SK-N-SH (cell line): ENCODE results near the gene CALML3. TPM values are rescaled to one million over a fixed set of nuclear protein-coding genes. Genes with fewer than 3 reads are reported as not detected.

ENCODE experiments used
- CTCF ChIA-PET: fragments of 300-600, 350-600 bp; formaldehyde crosslinking; extraction: SDS; loops from one replicate; lab custom pipeline; 2021; lab: Yijun Ruan, JAX
- POLR2A ChIA-PET: fragments of 350-600 bp; sonication (Branson Sonifier 250); formaldehyde crosslinking; extraction: SDS; loops from one replicate; lab custom pipeline; 2020; ENCODE audit warnings: antibody characterized with exemption, inconsistent platforms; lab: Yijun Ruan, JAX
- DNase-seq: peaks from one replicate; pipeline ENCODE4 v3.0.0; 2012
- H2AFZ ChIP-seq: fragments of 200-600 bp; sonication (generic); 2 replicates; pipeline ENCODE4 v1.8.1; 2016; ENCODE audit warnings: antibody characterized with exemption, mild to moderate bottlenecking, low read depth
- H3F3A ChIP-seq: fragments of 200-600 bp; sonication (generic); replicated peaks from 2 replicates; pipeline ENCODE3; 2016; ENCODE audit warnings: antibody characterized with exemption, mild to moderate bottlenecking; ENCODE audit not compliant: insufficient read depth
- H3K27ac ChIP-seq, 2 experiments: fragments of 200-500 bp in 1 of 2; fragments of 200-600 bp in 1 of 2; sonication (Bioruptor generic) in 1 of 2; sonication (generic), shearing (Covaris generic) in 1 of 2; 2 replicates each; pipeline versions ENCODE4 v1.5.1 to v1.6.1; 2014 to 2016; ENCODE audit warnings: low read depth in 2 of 2, inconsistent platforms in 1 of 2, low read length in 1 of 2, mild to moderate bottlenecking in 1 of 2, mixed read lengths in 1 of 2
- H3K27me3 ChIP-seq: fragments of 200-600 bp; sonication (generic), shearing (Covaris generic); 2 replicates; pipeline ENCODE4 v1.6.1; 2016; ENCODE audit warnings: mixed run types; ENCODE audit not compliant: insufficient read depth
- H3K36me3 ChIP-seq, 2 experiments: fragments of 200-500 bp in 1 of 2; fragments of 200-600 bp in 1 of 2; sonication (Bioruptor generic) in 1 of 2; sonication (generic) in 1 of 2; replicated peaks in 1 of 2; 2 replicates each; pipeline versions ENCODE3 to v1.5.1; 2014 to 2016; ENCODE audit warnings: low read length in 1 of 2, mild to moderate bottlenecking in 1 of 2; ENCODE audit not compliant: insufficient read depth in 2 of 2, control insufficient read depth in 1 of 2
- H3K4me1 ChIP-seq, 2 experiments: fragments of 200-500 bp in 1 of 2; fragments of 200-600 bp in 1 of 2; sonication (Bioruptor generic) in 1 of 2; sonication (generic), shearing (Covaris generic) in 1 of 2; 2 replicates each; pipeline versions ENCODE4 v1.5.1 to v1.6.1; 2014 to 2016; ENCODE audit warnings: low read depth in 1 of 2, low read length in 1 of 2, mixed run types in 1 of 2; ENCODE audit not compliant: insufficient read depth in 2 of 2, control insufficient read depth in 1 of 2
- H3K4me2 ChIP-seq: fragments of 200-600 bp; sonication (generic), shearing (Covaris generic); 2 replicates; pipeline ENCODE4 v1.6.1; 2017; ENCODE audit warnings: mixed run types
- H3K4me3 ChIP-seq, 2 experiments: fragments of 200-500 bp in 1 of 2; fragments of 200-600 bp in 1 of 2; sonication (Bioruptor generic) in 1 of 2; sonication (generic), shearing (Covaris generic) in 1 of 2; 2 replicates each; pipeline versions ENCODE4 v1.5.1 to v1.8.1; 2014 to 2016; ENCODE audit warnings: low read depth in 2 of 2, inconsistent platforms in 1 of 2, low read length in 1 of 2, mild to moderate bottlenecking in 1 of 2, mixed read lengths in 1 of 2, moderate library complexity in 1 of 2
- H3K79me2 ChIP-seq: fragments of 200-600 bp; sonication (generic); 2 replicates; pipeline ENCODE4 v1.8.1; 2017; ENCODE audit warnings: mild to moderate bottlenecking; ENCODE audit not compliant: insufficient read depth
- H3K9ac ChIP-seq: fragments of 200-600 bp; sonication (generic); 2 replicates; pipeline ENCODE4 v1.6.1; 2017; ENCODE audit warnings: mixed run types
- H3K9me2 ChIP-seq: fragments of 200-600 bp; sonication (generic); 2 replicates; pipeline ENCODE4 v1.6.1; 2017; ENCODE audit warnings: mixed run types
- H3K9me3 ChIP-seq: fragments of 200-600 bp; sonication (generic); 2 replicates; pipeline ENCODE4 v1.6.1; 2017; ENCODE audit warnings: mixed run types, mild to moderate bottlenecking, moderate library complexity
- H4K20me1 ChIP-seq: fragments of 200-600 bp; sonication (generic); 2 replicates; pipeline ENCODE4 v1.6.1; 2017; ENCODE audit warnings: mild to moderate bottlenecking, mixed run types; ENCODE audit not compliant: insufficient read depth
- ELF1 ChIP-seq: IDR thresholded peaks from 2 replicates; pipeline ENCODE4 v1.4.0; 2012
- EP300 ChIP-seq, 2 experiments: IDR thresholded peaks; 2 replicates each; pipeline versions ENCODE4 v1.4.0 to v1.6.1; 2012; ENCODE audit warnings: borderline replicate concordance in 1 of 2, low read depth in 1 of 2, low read length in 1 of 2
- FOSL2 ChIP-seq: IDR thresholded peaks from 2 replicates; pipeline ENCODE4 v1.4.0; 2012; ENCODE audit warnings: low read depth, mild to moderate bottlenecking, moderate library complexity, borderline replicate concordance
- FOXJ3 ChIP-seq: sonication (generic); formaldehyde crosslinking; IDR thresholded peaks from 2 replicates; pipeline ENCODE4 v1.5.1; 2020; ENCODE audit warnings: mild to moderate bottlenecking, missing genetic modification reagents
- FOXM1 ChIP-seq: IDR thresholded peaks from 2 replicates; pipeline ENCODE4 v1.4.0; 2012; ENCODE audit warnings: low read depth, mild to moderate bottlenecking
- GATA2 ChIP-seq: sonication (generic); formaldehyde crosslinking; IDR thresholded peaks from 2 replicates; pipeline ENCODE4 v1.5.0; 2020; ENCODE audit warnings: mild to moderate bottlenecking, missing genetic modification reagents
- JUND ChIP-seq: IDR thresholded peaks from 2 replicates; pipeline ENCODE4 v1.4.0; 2012
- MAX ChIP-seq: IDR thresholded peaks from 2 replicates; pipeline ENCODE4 v1.4.0; 2012; ENCODE audit warnings: low read depth
- MXI1 ChIP-seq: IDR thresholded peaks from 2 replicates; pipeline ENCODE4 v1.6.1; 2012; ENCODE audit warnings: mild to moderate bottlenecking, low read depth, low read length, improper control_type of control experiment
- NFIC ChIP-seq: IDR thresholded peaks from 2 replicates; pipeline ENCODE4 v1.4.0; 2012; ENCODE audit warnings: borderline replicate concordance
- POLR2AphosphoS5 ChIP-seq: IDR thresholded peaks from 2 replicates; pipeline ENCODE4 v1.6.1; 2012; ENCODE audit warnings: low read depth, low read length
- RAD21 ChIP-seq: IDR thresholded peaks from 2 replicates; pipeline ENCODE4 v1.6.1; 2012; ENCODE audit warnings: mild to moderate bottlenecking, low read length
- RXRA ChIP-seq: IDR thresholded peaks from 2 replicates; pipeline ENCODE4 v1.4.0; 2012; ENCODE audit warnings: low read depth, mild to moderate bottlenecking, borderline replicate concordance
- TEAD4 ChIP-seq: IDR thresholded peaks from 2 replicates; pipeline ENCODE4 v1.4.0; 2012; ENCODE audit warnings: mild to moderate bottlenecking, borderline replicate concordance; ENCODE audit not compliant: insufficient read depth
- USF2 ChIP-seq: fragments of 150-350 bp; IDR thresholded peaks from 2 replicates; pipeline ENCODE4 v1.6.1; 2017; ENCODE audit warnings: antibody characterized with exemption, low read length, low read depth, borderline replicate concordance
- YY1 ChIP-seq: IDR thresholded peaks from 2 replicates; pipeline ENCODE4 v1.4.0; 2012; ENCODE audit warnings: low read depth, mild to moderate bottlenecking
- WGBS: methylation state at CpG from one replicate; pipeline ENCODE4 v1.1.6; 2017; ENCODE audit warnings: low lambda C conversion rate; 5-methylcytosine and 5-hydroxymethylcytosine counted together
- polyA plus RNA-seq, 3 experiments: library from polyadenylated mRNA; depleted of rRNA; stranded (reverse); fragments of >200 nt; gene quantifications; 2 replicates each; pipeline ENCODE4 v1.2.3, GENCODE V29; 2012
- TF ChIP-seq, protein P1 (sequence below): IDR thresholded peaks from 2 replicates; pipeline ENCODE4; 2012
- TF ChIP-seq, protein P2 (sequence below): IDR thresholded peaks from 2 replicates; pipeline ENCODE4 v1.4.0; 2012; ENCODE audit warnings: low read depth, borderline replicate concordance

The CALML3 gene
- polyA plus RNA-seq, 1 of the 3 experiments (the other 2 are of a cell fraction), result not detected

GRCh38 chr10:5493691-5494090 lies 31.1 kb upstream of the CALML3 start:
- no peak overlapping the region for H3K4me3 ChIP-seq
- ChIA-PET POLR2A (no interaction called here), CTCF (no interaction called here)
- WGBS, result 68% methylated on average over 3 of the region's 3 CpGs
- no peaks in the 10 kb centered on the region for H3K9me3 ChIP-seq
- H3K9ac ChIP-seq, result no peak overlapping the region
- H3K9me2 ChIP-seq, result no peaks in the 10 kb centered on the region
- H2AFZ ChIP-seq, result no peak overlapping the region
- H3F3A ChIP-seq, result no peaks in the 10 kb centered on the region
- H3K4me1 ChIP-seq, result no peaks in the 10 kb centered on the region
- no peak for TF ChIP-seq TEAD4
- H3K27me3 ChIP-seq, result no peaks in the 10 kb centered on the region
- no peak overlapping the region for H3K4me2 ChIP-seq
- H3K79me2 ChIP-seq, result no peaks in the 10 kb centered on the region
- no peaks in the 10 kb centered on the region for H4K20me1 ChIP-seq
- no peak for DNase-seq
- H3K36me3 ChIP-seq, result no peaks in the 10 kb centered on the region
- no peak overlapping the region for H3K27ac ChIP-seq

DNA sequence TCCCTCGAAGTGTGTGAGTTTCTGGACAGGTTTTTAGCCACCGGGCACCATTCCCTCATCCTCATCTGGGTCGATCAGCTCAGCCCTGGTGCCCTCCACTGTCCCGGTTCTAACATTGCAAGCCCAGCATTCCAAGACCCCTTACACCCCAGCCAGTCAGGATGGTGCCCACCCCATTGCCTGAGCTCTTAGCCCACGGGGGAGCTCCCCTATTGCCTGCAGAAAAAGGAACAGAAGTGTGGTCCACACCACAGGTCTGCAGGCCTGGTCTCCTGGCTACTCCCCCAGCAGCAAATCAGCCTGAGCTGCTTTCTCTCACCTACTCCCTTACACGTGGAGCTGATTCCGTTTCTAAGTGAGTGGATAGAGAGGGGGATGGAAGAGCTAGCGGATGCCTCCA lies 30.1 kb upstream of the CALML3 start:
- WGBS, result 69% methylated on average over 8 of the region's 8 CpGs

GRCh38 chr10:5496261-5497250 lies 28.2 kb upstream of the CALML3 start:
- no peaks in the 10 kb centered on the region for H3K4me1 ChIP-seq
- WGBS, result 75% methylated on average over 8 of the region's 25 CpGs
- ChIA-PET POLR2A (no interaction called here), CTCF (no interaction called here)
- no peaks in the 10 kb centered on the region for H3K9me2 ChIP-seq
- H3K4me3 ChIP-seq, result no peak overlapping the region
- no peaks in the 10 kb centered on the region for H4K20me1 ChIP-seq
- no peaks in the 10 kb centered on the region for H3K36me3 ChIP-seq
- peaks cover 8% of the 10 kb centered on the region for H3K27me3 ChIP-seq
- H3K79me2 ChIP-seq, result no peaks in the 10 kb centered on the region
- H3K9ac ChIP-seq, result no peak overlapping the region
- H3K27ac ChIP-seq, result no peak overlapping the region
- no peaks in the 10 kb centered on the region for H3F3A ChIP-seq
- DNase-seq, result no peak
- H3K4me2 ChIP-seq, result no peak overlapping the region
- H3K9me3 ChIP-seq, result no peaks in the 10 kb centered on the region
- H2AFZ ChIP-seq, result no peak overlapping the region
- TF ChIP-seq RXRA (no peak), MAX (no peak), USF2 (no peak), FOXJ3 (CRISPR knock-in tag) (no peak), ELF1 (no peak), FOSL2 (no peak), EP300 (IDR thresholded peaks at IDR 0.05; ENCODE audit: borderline replicate concordance in 1 of 2, low read depth in 1 of 2, low read length in 1 of 2) (no peak), RAD21 (no peak), NFIC (no peak), POLR2AphosphoS5 (no peak), YY1 (no peak)
- TF ChIP-seq, protein P1, sequence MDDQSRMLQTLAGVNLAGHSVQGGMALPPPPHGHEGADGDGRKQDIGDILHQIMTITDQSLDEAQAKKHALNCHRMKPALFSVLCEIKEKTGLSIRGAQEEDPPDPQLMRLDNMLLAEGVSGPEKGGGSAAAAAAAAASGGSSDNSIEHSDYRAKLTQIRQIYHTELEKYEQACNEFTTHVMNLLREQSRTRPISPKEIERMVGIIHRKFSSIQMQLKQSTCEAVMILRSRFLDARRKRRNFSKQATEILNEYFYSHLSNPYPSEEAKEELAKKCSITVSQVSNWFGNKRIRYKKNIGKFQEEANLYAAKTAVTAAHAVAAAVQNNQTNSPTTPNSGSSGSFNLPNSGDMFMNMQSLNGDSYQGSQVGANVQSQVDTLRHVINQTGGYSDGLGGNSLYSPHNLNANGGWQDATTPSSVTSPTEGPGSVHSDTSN, result no peak
- TF ChIP-seq, protein P2, sequence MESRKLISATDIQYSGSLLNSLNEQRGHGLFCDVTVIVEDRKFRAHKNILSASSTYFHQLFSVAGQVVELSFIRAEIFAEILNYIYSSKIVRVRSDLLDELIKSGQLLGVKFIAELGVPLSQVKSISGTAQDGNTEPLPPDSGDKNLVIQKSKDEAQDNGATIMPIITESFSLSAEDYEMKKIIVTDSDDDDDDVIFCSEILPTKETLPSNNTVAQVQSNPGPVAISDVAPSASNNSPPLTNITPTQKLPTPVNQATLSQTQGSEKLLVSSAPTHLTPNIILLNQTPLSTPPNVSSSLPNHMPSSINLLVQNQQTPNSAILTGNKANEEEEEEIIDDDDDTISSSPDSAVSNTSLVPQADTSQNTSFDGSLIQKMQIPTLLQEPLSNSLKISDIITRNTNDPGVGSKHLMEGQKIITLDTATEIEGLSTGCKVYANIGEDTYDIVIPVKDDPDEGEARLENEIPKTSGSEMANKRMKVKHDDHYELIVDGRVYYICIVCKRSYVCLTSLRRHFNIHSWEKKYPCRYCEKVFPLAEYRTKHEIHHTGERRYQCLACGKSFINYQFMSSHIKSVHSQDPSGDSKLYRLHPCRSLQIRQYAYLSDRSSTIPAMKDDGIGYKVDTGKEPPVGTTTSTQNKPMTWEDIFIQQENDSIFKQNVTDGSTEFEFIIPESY, result no peak

More for the DNA sequence above, 30.1 kb upstream of the CALML3 start:
- no peak overlapping the region for H3K4me2 ChIP-seq
- H3K4me1 ChIP-seq, result no peaks in the 10 kb centered on the region
- H3K9me2 ChIP-seq, result no peaks in the 10 kb centered on the region
- POLR2A ChIA-PET, result no interaction called here
- H3K27me3 ChIP-seq, result no peaks in the 10 kb centered on the region
- CTCF ChIA-PET, result interaction anchor here (1.0 to 1.2 kb wide), 2 partner anchors 52 to 128 kb away, joined by 3 read pairs; no protein-coding TSS in a partner anchor
- no peaks in the 10 kb centered on the region for H3K79me2 ChIP-seq
- no peak for TF ChIP-seq MAX
- no peak for TF ChIP-seq YY1
- no peak for TF ChIP-seq JUND
- TF ChIP-seq FOXM1, result no peak
- TF ChIP-seq MXI1, result no peak
- TF ChIP-seq GATA2, result no peak
- H2AFZ ChIP-seq, result no peak overlapping the region
- H3F3A ChIP-seq, result no peaks in the 10 kb centered on the region
- H3K36me3 ChIP-seq, result no peaks in the 10 kb centered on the region
- DNase-seq, result no peak
- H3K9me3 ChIP-seq, result no peaks in the 10 kb centered on the region
- H3K4me3 ChIP-seq, result no peak overlapping the region
- no peak overlapping the region for H3K27ac ChIP-seq
- no peak overlapping the region for H3K9ac ChIP-seq
- no peaks in the 10 kb centered on the region for H4K20me1 ChIP-seq
